BJ (cell line): ENCODE data around the gene TTLL5. TPM values are rescaled to one million over a fixed set of nuclear protein-coding genes. Genes with fewer than 3 reads are reported as not detected.

Source experiments
- CTCF ChIA-PET: fragments of 350-600 bp; formaldehyde crosslinking; extraction: SDS; loops from one replicate; lab custom pipeline; 2021; ENCODE audit warnings: antibody characterized with exemption, inconsistent platforms; lab: Yijun Ruan, JAX
- POLR2A ChIA-PET: fragments of 300-600 bp; sonication (Branson Sonifier 250); formaldehyde crosslinking; extraction: SDS; loops from one replicate; lab custom pipeline; 2021; ENCODE audit warnings: antibody characterized with exemption; lab: Charles Lee
- DNase-seq: peaks from one replicate; pipeline ENCODE4 v3.0.0-alpha.2; 2011; ENCODE audit warnings: low read depth
- H3K27me3 ChIP-seq: 2 replicates; pipeline ENCODE4 v1.6.0; 2011; ENCODE audit warnings: low read length; ENCODE audit not compliant: control insufficient read depth, insufficient read depth
- H3K36me3 ChIP-seq: 2 replicates; pipeline ENCODE4 v1.5.1; 2011; ENCODE audit warnings: low read length; ENCODE audit not compliant: control insufficient read depth, insufficient read depth
- H3K4me3 ChIP-seq: 2 replicates; pipeline ENCODE4 v1.5.1; 2011; ENCODE audit warnings: low read depth, mild to moderate bottlenecking, control low read depth, low read length
- CTCF ChIP-seq: IDR thresholded peaks from 2 replicates; pipeline ENCODE4 v1.5.1; 2011; ENCODE audit warnings: low read depth, mild to moderate bottlenecking, control low read depth, inconsistent platforms, low read length, moderate library complexity; ENCODE audit not compliant: insufficient read depth
- polyA plus RNA-seq: library from polyadenylated mRNA; depleted of rRNA; stranded (reverse); fragments of >200 nt; gene quantifications from 2 replicates; pipeline ENCODE4 v1.2.3, GENCODE V29; 2011

TTLL5 gene
- polyA plus RNA-seq, 1 experiment = 9.9 TPM

- CTCF ChIA-PET = no interaction called here
Observed at GRCh38 chr14:75877884-75878283, 216.8 kb downstream of the TTLL5 start.

DNA sequence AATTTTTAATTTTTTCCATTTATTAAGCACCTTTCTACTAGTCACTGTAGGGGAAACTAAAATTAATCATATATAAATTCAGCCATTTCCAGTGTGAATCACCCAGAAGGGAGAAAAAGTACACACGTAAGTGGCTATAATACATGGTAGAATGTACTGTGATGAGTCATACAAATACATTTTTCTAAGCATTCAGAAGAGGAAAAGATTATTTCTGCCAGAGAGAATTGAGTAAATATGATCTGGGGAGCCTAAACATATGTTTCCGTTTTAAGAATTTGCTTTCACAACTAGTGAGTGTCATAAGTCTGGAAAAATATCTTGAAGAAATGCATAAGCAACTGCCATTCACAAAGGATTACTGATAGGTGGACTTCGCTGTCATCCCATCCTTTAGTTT is 218.0 kb downstream of the TTLL5 start:
- no peak for DNase-seq
- H3K4me3 ChIP-seq = no peak overlapping the region
- TF ChIP-seq CTCF = no peak
- H3K36me3 ChIP-seq = no peaks in the 10 kb centered on the region
- POLR2A ChIA-PET = no interaction called here
- no peaks in the 10 kb centered on the region for H3K27me3 ChIP-seq
- CTCF ChIA-PET = interaction anchor here (1.3 to 1.9 kb wide), 3 partner anchors 13 to 113 kb away, joined by 3 to 6 read pairs (median 4); no protein-coding TSS in a partner anchor

More at GRCh38 chr14:75877884-75878283, 216.8 kb downstream of the TTLL5 start:
- no peak for DNase-seq
- no peak for TF ChIP-seq CTCF
- POLR2A ChIA-PET = no interaction called here
- Histone ChIP-seq H3K36me3 (no peaks in the 10 kb centered on the region), H3K4me3 (no peak overlapping the region), H3K27me3 (no peaks in the 10 kb centered on the region)

- CTCF ChIA-PET = interaction anchor here (0.7 to 1.9 kb wide), 4 partner anchors 12 to 126 kb away, joined by 3 to 6 read pairs (median 4); no protein-coding TSS in a partner anchor
- no peaks in the 10 kb centered on the region for H3K27me3 ChIP-seq
- TF ChIP-seq CTCF = no peak
- DNase-seq = no peak
- POLR2A ChIA-PET = no interaction called here
- no peak overlapping the region for H3K4me3 ChIP-seq
- no peaks in the 10 kb centered on the region for H3K36me3 ChIP-seq
Observed at GRCh38 chr14:75880512-75880911, 219.5 kb downstream of the TTLL5 start.

DNA sequence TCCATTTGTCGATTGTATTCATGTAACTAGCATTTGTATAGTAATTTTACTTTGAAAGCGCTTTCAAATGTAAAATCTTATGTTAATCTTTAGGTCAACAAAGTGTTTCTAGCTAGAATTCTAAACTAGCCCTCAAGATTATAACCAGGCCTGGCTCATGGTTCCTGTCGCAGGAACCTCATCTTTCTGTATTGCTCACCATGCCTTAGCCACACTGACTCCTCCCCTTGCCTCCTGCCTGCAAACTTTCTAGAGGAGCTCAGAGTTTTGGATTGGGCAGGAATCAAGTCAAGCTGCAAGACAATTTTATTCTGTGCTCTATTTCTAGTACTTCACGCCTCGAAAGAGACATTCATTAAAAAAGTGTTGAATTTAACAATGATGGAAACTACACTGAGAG is 220.9 kb downstream of the TTLL5 start:
- POLR2A ChIA-PET = no interaction called here
- H3K4me3 ChIP-seq = no peak overlapping the region
- TF ChIP-seq CTCF = no peak
- H3K27me3 ChIP-seq = no peaks in the 10 kb centered on the region
- CTCF ChIA-PET = interaction anchor here (1.0 kb wide), 1 partner anchor 73 kb away, joined by 3 read pairs; no protein-coding TSS in a partner anchor
- H3K36me3 ChIP-seq = no peaks in the 10 kb centered on the region
- DNase-seq = no peak

DNA sequence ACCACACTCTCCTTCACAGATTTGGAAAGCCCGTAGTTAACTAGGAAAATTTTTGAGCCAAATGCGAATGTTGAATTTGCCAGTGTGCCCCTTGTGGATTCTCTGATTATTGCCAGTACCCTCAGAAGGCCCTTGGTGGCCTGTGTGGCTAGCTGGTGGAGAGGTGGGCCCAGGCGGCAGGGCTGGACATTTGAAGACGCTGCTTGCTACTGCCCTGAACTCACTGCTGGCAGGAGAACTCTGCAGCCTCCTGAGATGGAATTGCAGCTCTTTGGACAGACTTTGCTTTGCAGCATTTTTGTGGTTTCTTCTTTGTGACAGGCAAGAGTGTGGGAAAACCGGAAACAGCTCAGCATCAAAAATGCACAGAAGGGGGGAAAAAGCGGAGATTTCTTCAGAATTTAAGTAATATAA is 223.2 kb downstream of the TTLL5 start:
- ChIA-PET CTCF (interaction anchor here (0.6 to 2.3 kb wide), 10 partner anchors 13 to 99 kb away, joined by 3 to 8 read pairs (median 3); no protein-coding TSS in a partner anchor), POLR2A (no interaction called here)
- peak; percentile 33 for TF ChIP-seq CTCF
- no peaks in the 10 kb centered on the region for H3K27me3 ChIP-seq
- no peaks in the 10 kb centered on the region; the same call in 1 of the 2 replicates for H3K36me3 ChIP-seq
- no peak overlapping the region for H3K4me3 ChIP-seq
- peak; percentile 62 for DNase-seq
